HepG2 (cell line): ENCODE data around the gene SUPV3L1. TPM values are rescaled to one million over a fixed set of nuclear protein-coding genes. Genes with fewer than 3 reads are reported as not detected.

Experiments
- ARHGAP35 ChIP-seq: sonication (generic); formaldehyde crosslinking; IDR thresholded peaks from 2 replicates; pipeline ENCODE4 v1.9.0; 2022; ENCODE audit warnings: mild to moderate bottlenecking, inconsistent platforms, moderate library complexity, missing genetic modification reagents, borderline replicate concordance
- DZIP1 ChIP-seq: sonication (generic); formaldehyde crosslinking; IDR thresholded peaks from 2 replicates; pipeline ENCODE4 v1.5.0; 2020; ENCODE audit warnings: mild to moderate bottlenecking, missing genetic modification reagents
- IKZF5 ChIP-seq: IDR thresholded peaks from 2 replicates; pipeline ENCODE4 v1.6.1; 2018; ENCODE audit warnings: missing genetic modification reagents, mild to moderate bottlenecking, missing compliant biosample characterization
- MXD4 ChIP-seq: IDR thresholded peaks from 2 replicates; pipeline ENCODE4 v1.6.1; 2016; ENCODE audit warnings: mild to moderate bottlenecking, missing biosample characterization, missing genetic modification reagents
- NAIF1 ChIP-seq: sonication (generic); formaldehyde crosslinking; IDR thresholded peaks from 2 replicates; pipeline ENCODE4 v1.5.0; 2020; ENCODE audit warnings: mild to moderate bottlenecking, missing genetic modification reagents, borderline replicate concordance
- NFE2 ChIP-seq: sonication (generic); formaldehyde crosslinking; IDR thresholded peaks from 2 replicates; pipeline ENCODE4 v1.4.0; 2020; ENCODE audit warnings: missing genetic modification reagents
- NR2F2 ChIP-seq: IDR thresholded peaks from 2 replicates; pipeline ENCODE4 v1.6.1; 2012; ENCODE audit warnings: low read depth, inconsistent platforms, borderline replicate concordance
- NRL ChIP-seq: sonication (generic); formaldehyde crosslinking; IDR thresholded peaks from 2 replicates; pipeline ENCODE4 v1.5.0; 2020; ENCODE audit warnings: missing genetic modification reagents, mild to moderate bottlenecking, moderate library complexity, borderline replicate concordance
- SATB2 ChIP-seq: sonication (generic); formaldehyde crosslinking; IDR thresholded peaks from 2 replicates; pipeline ENCODE4 v1.5.0; 2020; ENCODE audit warnings: missing genetic modification reagents
- SSRP1 ChIP-seq: IDR thresholded peaks from 2 replicates; pipeline ENCODE4 v1.6.1; 2016; ENCODE audit warnings: control low read depth
- TEAD2 ChIP-seq: sonication (generic); formaldehyde crosslinking; IDR thresholded peaks from 2 replicates; pipeline ENCODE4 v1.9.0; 2021; ENCODE audit warnings: missing genetic modification reagents
- ZIK1 ChIP-seq: sonication (generic); formaldehyde crosslinking; IDR thresholded peaks from 2 replicates; pipeline ENCODE4 v1.5.0; 2020; ENCODE audit warnings: mild to moderate bottlenecking, low read depth, missing genetic modification reagents, borderline replicate concordance
- ZMYM2 ChIP-seq: sonication (generic); formaldehyde crosslinking; IDR thresholded peaks from 2 replicates; pipeline ENCODE4 v1.8.0; 2022; ENCODE audit warnings: mild to moderate bottlenecking, missing genetic modification reagents
- ZNF232 ChIP-seq: sonication (generic); formaldehyde crosslinking; IDR thresholded peaks from 2 replicates; pipeline ENCODE4 v1.4.0; 2020; ENCODE audit warnings: missing genetic modification reagents, borderline replicate concordance
- ZNF333 ChIP-seq: sonication (generic); formaldehyde crosslinking; IDR thresholded peaks from 2 replicates; pipeline ENCODE4 v1.4.0; 2020; ENCODE audit warnings: mild to moderate bottlenecking, missing genetic modification reagents, borderline replicate concordance
- polyA plus RNA-seq, 8 experiments: library from polyadenylated mRNA; depleted of rRNA in 3 of 8; stranded (reverse) in 7 of 8; unstranded in 1 of 8; fragments of >200 nt; fragmentation: Illumina TruSeq in 4 of 8; extraction: Trizol in 4 of 8; gene quantifications; 2 replicates each; pipeline versions ENCODE4 v1.2.1 to v1.2.3, GENCODE V29; 2011 to 2016; ENCODE audit warnings: low read depth in 4 of 8, missing spikeins in 1 of 8, mixed read lengths in 1 of 8; ENCODE audit not compliant: insufficient read depth in 1 of 8
- total RNA-seq, 5 experiments: library from RNA; depleted of rRNA; stranded (reverse); fragments of >200 nt; fragmentation: Illumina TruSeq; extraction: Trizol; gene quantifications; 2 replicates each; pipeline ENCODE4 v1.2.3, GENCODE V29; 2016; ENCODE audit warnings: low read depth in 1 of 5
- TF ChIP-seq, protein P1 (sequence below): sonication (generic); formaldehyde crosslinking; IDR thresholded peaks from 2 replicates; pipeline ENCODE4 v1.5.0; 2020; ENCODE audit warnings: missing genetic modification reagents
- TF ChIP-seq, protein P2 (sequence below): sonication (generic); formaldehyde crosslinking; IDR thresholded peaks from 2 replicates; pipeline ENCODE4 v1.5.0; 2020; ENCODE audit warnings: missing genetic modification reagents
- TF ChIP-seq, protein P3 (sequence below): sonication (generic); formaldehyde crosslinking; IDR thresholded peaks from 2 replicates; pipeline ENCODE4 v1.4.0; 2020; ENCODE audit warnings: mild to moderate bottlenecking, missing genetic modification reagents
- TF ChIP-seq, protein P4 (sequence below): IDR thresholded peaks from 2 replicates; pipeline ENCODE4 v1.6.1; 2016; ENCODE audit warnings: missing compliant biosample characterization, missing genetic modification reagents, borderline replicate concordance
- TF ChIP-seq, protein P5 (sequence below): sonication (generic); formaldehyde crosslinking; conservative IDR thresholded peaks from 2 replicates; pipeline ENCODE4 v1.5.0; 2020; ENCODE audit warnings: missing genetic modification reagents

SUPV3L1 gene
- total and polyA plus RNA-seq, 2 of the 13 experiments (the other 11 are each of a cell fraction or from before 2014, with no cell fraction given) = 28.8 to 45.7 TPM

DNA sequence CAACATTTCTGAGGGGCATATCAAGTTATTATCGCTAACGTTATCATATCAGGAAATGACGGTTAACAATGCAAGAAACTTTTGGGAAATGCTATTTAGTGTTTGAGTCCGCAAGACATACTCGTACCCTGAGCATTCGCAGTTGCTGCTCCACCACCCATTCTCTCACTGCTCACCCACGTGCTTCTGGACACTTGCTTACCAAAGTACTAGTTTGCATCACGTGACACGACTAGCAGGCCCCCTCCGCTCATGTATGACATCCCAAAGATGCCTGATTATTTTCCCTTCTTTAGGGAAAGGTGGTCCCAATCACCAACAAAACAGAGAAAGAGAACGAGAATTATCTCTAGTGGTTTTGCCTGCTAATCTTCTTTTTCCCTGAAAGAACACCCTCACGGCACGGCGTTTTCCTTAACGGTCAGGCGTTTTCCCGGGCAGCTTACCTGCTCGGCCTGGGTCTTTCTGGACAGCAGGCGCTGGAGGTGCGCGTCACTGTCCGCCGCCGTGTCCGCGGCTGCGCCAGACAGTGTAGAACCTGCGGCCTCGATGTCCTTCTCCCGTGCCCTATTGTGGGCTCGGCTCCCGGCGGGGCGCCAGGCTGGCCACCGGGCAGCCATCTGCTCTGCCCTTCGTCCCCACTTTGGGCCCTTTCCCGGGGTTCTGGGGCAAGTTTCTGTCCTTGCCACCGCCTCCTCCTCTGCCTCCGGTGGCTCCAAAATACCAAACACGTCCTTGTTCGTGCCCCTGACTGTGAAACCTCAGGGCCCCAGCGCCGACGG, at the start of gene SUPV3L1 (continued):
- TF ChIP-seq ZNF232 = no peak
- TF ChIP-seq ZNF333 (CRISPR knock-in tag) = no peak
- TF ChIP-seq NAIF1 (CRISPR knock-in tag) = peak; percentile 98
- peak; percentile 30; the same call in 1 of the 2 replicates for TF ChIP-seq ZIK1 (CRISPR knock-in tag)
- TF ChIP-seq ARHGAP35 = 0 out of 2 replicates have a peak, but pooled peaks have one; percentile 41
- TF ChIP-seq, protein P1, sequence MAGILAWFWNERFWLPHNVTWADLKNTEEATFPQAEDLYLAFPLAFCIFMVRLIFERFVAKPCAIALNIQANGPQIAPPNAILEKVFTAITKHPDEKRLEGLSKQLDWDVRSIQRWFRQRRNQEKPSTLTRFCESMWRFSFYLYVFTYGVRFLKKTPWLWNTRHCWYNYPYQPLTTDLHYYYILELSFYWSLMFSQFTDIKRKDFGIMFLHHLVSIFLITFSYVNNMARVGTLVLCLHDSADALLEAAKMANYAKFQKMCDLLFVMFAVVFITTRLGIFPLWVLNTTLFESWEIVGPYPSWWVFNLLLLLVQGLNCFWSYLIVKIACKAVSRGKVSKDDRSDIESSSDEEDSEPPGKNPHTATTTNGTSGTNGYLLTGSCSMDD (CRISPR knock-in tag) = no peak
- TF ChIP-seq ZMYM2 (CRISPR knock-in tag) = no peak
- TF ChIP-seq TEAD2 = no peak
- TF ChIP-seq, protein P2, sequence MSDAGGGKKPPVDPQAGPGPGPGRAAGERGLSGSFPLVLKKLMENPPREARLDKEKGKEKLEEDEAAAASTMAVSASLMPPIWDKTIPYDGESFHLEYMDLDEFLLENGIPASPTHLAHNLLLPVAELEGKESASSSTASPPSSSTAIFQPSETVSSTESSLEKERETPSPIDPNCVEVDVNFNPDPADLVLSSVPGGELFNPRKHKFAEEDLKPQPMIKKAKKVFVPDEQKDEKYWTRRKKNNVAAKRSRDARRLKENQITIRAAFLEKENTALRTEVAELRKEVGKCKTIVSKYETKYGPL (CRISPR knock-in tag) = no peak
- TF ChIP-seq MXD4 (CRISPR knock-in tag) = peak; percentile 100
- no peak; the same call in 1 of the 2 replicates for TF ChIP-seq NR2F2
- TF ChIP-seq, protein P3, sequence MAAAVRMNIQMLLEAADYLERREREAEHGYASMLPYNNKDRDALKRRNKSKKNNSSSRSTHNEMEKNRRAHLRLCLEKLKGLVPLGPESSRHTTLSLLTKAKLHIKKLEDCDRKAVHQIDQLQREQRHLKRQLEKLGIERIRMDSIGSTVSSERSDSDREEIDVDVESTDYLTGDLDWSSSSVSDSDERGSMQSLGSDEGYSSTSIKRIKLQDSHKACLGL = no peak; the same call in 1 of the 2 replicates
- TF ChIP-seq NFE2 (CRISPR knock-in tag) = no peak
- no peak; the same call in 1 of the 2 replicates for TF ChIP-seq IKZF5
- no peak for TF ChIP-seq DZIP1 (CRISPR knock-in tag)
- no peak for TF ChIP-seq SATB2
- TF ChIP-seq NRL (CRISPR knock-in tag) = no peak; the same call in 1 of the 2 replicates
- TF ChIP-seq, protein P4, sequence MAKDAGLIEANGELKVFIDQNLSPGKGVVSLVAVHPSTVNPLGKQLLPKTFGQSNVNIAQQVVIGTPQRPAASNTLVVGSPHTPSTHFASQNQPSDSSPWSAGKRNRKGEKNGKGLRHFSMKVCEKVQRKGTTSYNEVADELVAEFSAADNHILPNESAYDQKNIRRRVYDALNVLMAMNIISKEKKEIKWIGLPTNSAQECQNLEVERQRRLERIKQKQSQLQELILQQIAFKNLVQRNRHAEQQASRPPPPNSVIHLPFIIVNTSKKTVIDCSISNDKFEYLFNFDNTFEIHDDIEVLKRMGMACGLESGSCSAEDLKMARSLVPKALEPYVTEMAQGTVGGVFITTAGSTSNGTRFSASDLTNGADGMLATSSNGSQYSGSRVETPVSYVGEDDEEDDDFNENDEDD = peak; percentile 41; the same call in 1 of the 2 replicates
- TF ChIP-seq SSRP1 (CRISPR knock-in tag) = peak; percentile 89; the same call in 1 of the 2 replicates
- TF ChIP-seq, protein P5, sequence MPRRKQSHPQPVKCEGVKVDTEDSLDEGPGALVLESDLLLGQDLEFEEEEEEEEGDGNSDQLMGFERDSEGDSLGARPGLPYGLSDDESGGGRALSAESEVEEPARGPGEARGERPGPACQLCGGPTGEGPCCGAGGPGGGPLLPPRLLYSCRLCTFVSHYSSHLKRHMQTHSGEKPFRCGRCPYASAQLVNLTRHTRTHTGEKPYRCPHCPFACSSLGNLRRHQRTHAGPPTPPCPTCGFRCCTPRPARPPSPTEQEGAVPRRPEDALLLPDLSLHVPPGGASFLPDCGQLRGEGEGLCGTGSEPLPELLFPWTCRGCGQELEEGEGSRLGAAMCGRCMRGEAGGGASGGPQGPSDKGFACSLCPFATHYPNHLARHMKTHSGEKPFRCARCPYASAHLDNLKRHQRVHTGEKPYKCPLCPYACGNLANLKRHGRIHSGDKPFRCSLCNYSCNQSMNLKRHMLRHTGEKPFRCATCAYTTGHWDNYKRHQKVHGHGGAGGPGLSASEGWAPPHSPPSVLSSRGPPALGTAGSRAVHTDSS (CRISPR knock-in tag) = no peak
